Measurements from ENCODE around the gene ANKRD12. TPM values are rescaled to one million over a fixed set of nuclear protein-coding genes. Genes with fewer than 3 reads are reported as not detected.
A peak's percentile ranks its signal among the peaks of the same experiment; 100 is the strongest.

The ANKRD12 gene
- total RNA-seq, 2 experiments from 2014 or later: 62.5 to 68.4 TPM

GRCh38 chr18:9234528-9234927 lies 97.9 kb downstream of the ANKRD12 start:
- ATAC-seq (no peak), DNase-seq (no peak)
- H3K9me3 Mint-ChIP-seq: peaks cover 26% of the 10 kb centered on the region
- no peaks in the 10 kb centered on the region for H3K27me3 Mint-ChIP-seq
- H3K36me3 Mint-ChIP-seq (ENCODE audit: low read depth): peaks cover 76% of the 10 kb centered on the region
- intact Hi-C loops (cut with micrococcal nuclease): no loop called here
- H3K27ac Mint-ChIP-seq: peak overlapping the region; percentile 38
- ChIA-PET POLR2A (no interaction called here), CTCF (no interaction called here)
- no peak overlapping the region for H3K4me3 Mint-ChIP-seq
- no peak for TF ChIP-seq CTCF (IDR thresholded peaks at IDR 0.05)
- peaks cover 13% of the 10 kb centered on the region for H3K4me1 Mint-ChIP-seq (ENCODE audit: low read depth)

GRCh38 chr18:9237981-9238380 lies 101.4 kb downstream of the ANKRD12 start:
- H3K4me3 Mint-ChIP-seq: no peak overlapping the region
- DNase-seq: no peak

GRCh38 chr18:9239720-9240119 lies 103.1 kb downstream of the ANKRD12 start:
- Mint-ChIP-seq H3K27me3 (no peaks in the 10 kb centered on the region), H3K4me1 (ENCODE audit: low read depth) (peaks cover 16% of the 10 kb centered on the region), H3K27ac (peak overlapping the region; percentile 47), H3K36me3 (ENCODE audit: low read depth) (peaks cover 47% of the 10 kb centered on the region), H3K4me3 (no peak overlapping the region), H3K9me3 (no peaks in the 10 kb centered on the region)
- DNase-seq: no peak
- intact Hi-C loops (cut with micrococcal nuclease): no loop called here
- ChIA-PET CTCF (interaction anchor here (1.2 kb wide), 1 partner anchor 586 kb away, joined by 3 read pairs; no protein-coding TSS in a partner anchor), POLR2A (no interaction called here)
- TF ChIP-seq CTCF (IDR thresholded peaks at IDR 0.05): no peak
- no peak for ATAC-seq

More at GRCh38 chr18:9237981-9238380, 101.4 kb downstream of the ANKRD12 start:
- peaks cover 49% of the 10 kb centered on the region for H3K36me3 Mint-ChIP-seq (ENCODE audit: low read depth)
- no peak for ATAC-seq
- peaks cover 5% of the 10 kb centered on the region for H3K9me3 Mint-ChIP-seq
- POLR2A ChIA-PET: no interaction called here
- CTCF ChIA-PET: interaction anchor here (1.0 to 1.5 kb wide), 3 partner anchors 10 to 33 kb away, joined by 3 read pairs; no protein-coding TSS in a partner anchor
- H3K4me1 Mint-ChIP-seq (ENCODE audit: low read depth): peaks cover 12% of the 10 kb centered on the region
- intact Hi-C loops (cut with micrococcal nuclease): no loop called here
- no peak for TF ChIP-seq CTCF (IDR thresholded peaks at IDR 0.05)
- H3K27me3 Mint-ChIP-seq: no peaks in the 10 kb centered on the region
- H3K27ac Mint-ChIP-seq: no peak overlapping the region

GRCh38 chr18:9240270-9240669 lies 103.7 kb downstream of the ANKRD12 start:
- Mint-ChIP-seq H3K36me3 (ENCODE audit: low read depth) (peaks cover 45% of the 10 kb centered on the region), H3K27me3 (no peaks in the 10 kb centered on the region)
- POLR2A ChIA-PET: no interaction called here

More at GRCh38 chr18:9240270-9240669, 103.7 kb downstream of the ANKRD12 start:
- no peak for DNase-seq
- Mint-ChIP-seq H3K4me3 (no peak overlapping the region), H3K27ac (peak overlapping the region; percentile 47), H3K9me3 (no peaks in the 10 kb centered on the region), H3K4me1 (ENCODE audit: low read depth) (peaks cover 17% of the 10 kb centered on the region)
- ATAC-seq: peak; percentile 32
- intact Hi-C loops (cut with micrococcal nuclease): no loop called here
- no peak for TF ChIP-seq CTCF (IDR thresholded peaks at IDR 0.05)
- CTCF ChIA-PET: interaction anchor here (0.6 to 1.5 kb wide), 3 partner anchors 12 to 157 kb away, joined by 4 read pairs; no protein-coding TSS in a partner anchor
